GM19193 (cell line): ENCODE results near the gene MARCHF3.

ENCODE experiments used
- POLR2A ChIP-seq: IDR thresholded peaks from 4 replicates; pipeline ENCODE4 v1.6.1; 2011; ENCODE audit not compliant: insufficient read depth, insufficient read length; ENCODE audit errors: extremely low read depth

MARCHF3 gene

DNA sequence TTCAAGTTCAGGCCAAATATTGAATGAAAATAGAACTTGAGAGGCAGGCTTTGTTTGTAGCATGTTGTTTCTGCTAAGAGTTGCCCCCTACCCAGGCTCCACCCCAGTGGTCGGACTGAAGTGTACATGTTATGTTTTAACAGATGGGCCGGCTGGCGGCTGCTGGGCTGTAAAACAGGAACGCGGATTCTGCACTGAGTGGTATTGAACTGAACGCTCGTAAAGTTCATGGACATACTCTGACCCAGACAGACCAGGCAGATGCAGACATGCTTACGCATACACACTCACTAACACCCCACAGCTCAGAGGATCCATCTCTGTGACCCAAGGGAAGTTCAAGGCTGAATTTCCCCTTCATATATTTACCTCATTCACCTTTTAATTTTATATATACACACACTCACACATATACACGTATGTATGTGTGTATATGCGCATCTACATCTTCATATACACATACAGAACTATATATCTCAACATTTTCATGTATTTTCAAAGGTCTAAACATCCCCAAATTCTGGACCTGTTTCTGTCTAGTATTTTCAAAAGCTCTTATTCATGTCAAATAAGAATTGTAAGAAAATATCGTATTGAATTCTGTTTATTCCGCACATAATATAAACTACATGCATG lies 1.4 kb downstream of the MARCHF3 start:
- TF ChIP-seq POLR2A, result no peak

DNA sequence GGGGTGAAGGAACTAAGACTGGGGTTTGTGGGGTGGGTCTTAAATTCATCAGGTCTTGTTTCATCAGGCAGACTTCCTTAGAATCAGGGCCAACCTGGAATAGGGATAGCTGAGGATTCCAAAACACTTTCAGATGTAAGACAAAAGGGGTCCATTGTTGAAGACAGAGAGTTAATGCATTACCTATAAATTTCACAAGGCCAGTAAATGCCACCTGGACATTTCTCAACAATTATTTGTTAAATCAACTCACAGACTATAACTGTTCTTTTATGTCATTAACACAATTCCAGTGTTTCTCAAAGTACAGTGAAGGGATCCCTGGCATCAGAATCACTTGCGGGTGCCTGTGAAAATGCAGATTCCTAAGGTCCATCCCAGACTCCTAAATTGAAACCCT lies 2.8 kb downstream of the MARCHF3 start:
- no peak for TF ChIP-seq POLR2A

DNA sequence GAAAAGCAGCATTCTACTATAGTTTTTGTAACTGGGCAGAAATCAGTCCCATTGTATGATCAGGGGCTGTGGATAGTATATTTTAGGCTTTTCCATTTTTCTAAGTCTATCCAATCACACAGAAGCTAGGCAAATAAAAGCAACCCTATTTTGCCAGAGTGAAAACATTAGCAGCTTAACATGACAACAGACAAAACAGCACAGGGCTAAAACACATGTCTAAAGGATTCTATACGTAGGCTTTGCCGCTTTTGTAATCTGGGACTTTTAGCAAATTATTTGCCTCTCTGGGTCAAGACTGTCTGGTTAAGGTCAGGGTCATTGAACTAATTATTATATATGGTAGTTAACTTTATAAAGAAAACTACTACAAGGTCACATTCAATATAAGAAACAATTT lies 4.2 kb downstream of the MARCHF3 start:
- no peak for TF ChIP-seq POLR2A

DNA sequence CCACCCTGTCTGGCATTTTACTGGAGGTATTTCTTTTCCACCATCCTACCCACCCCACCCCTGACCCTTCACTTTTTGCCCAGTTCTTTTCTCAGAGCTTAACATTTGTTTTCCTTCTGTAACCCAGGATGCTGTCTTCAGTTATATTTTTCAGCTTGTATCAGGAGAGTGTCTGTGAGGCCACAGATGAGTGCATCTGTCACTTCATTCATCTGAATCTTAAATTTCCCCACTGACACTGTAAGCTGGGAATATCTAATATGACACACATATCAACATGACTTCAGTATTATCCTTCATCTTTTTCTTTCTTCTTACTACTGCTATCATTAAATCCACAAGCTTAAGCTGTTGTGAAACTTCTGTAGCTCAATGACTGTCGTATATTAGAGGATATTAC lies 4.9 kb downstream of the MARCHF3 start:
- no peak for TF ChIP-seq POLR2A

DNA sequence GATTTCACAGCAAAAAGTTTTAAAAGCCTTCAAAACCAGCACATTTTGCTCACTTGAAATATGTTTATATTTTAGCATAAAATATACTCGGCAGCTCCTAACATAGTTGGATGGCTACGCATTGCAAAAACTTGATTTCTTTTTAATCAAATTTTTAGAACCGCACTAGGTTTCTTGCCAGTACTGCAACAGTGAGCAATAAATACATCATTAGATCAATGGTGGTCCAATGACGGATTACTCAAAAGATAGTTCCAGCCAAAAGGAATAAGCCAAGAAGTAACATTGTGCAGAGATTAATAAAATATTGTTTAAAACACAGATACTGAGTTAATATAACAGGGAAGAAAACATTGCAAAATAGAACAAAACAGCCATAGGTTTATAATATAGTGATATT lies 5.5 kb downstream of the MARCHF3 start:
- no peak for TF ChIP-seq POLR2A

DNA sequence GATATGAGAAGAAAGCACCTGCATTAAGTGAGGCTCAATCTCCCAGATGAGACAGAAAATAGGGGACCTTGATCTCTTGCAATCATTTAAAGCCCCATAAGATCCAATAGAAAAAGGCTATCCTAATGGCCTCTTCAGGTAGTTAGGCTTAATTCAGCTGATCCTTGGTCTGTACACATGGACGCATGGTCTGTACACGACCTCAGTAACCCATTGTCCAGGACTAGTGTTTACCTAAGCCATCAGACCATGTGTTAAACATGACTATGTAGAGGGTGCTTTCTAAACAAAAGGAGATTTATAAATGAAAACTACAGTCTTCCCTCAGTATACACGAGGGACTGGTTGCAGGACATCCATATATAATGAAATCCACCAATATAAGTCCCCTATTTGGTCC lies 7.5 kb downstream of the MARCHF3 start:
- no peak for TF ChIP-seq POLR2A

DNA sequence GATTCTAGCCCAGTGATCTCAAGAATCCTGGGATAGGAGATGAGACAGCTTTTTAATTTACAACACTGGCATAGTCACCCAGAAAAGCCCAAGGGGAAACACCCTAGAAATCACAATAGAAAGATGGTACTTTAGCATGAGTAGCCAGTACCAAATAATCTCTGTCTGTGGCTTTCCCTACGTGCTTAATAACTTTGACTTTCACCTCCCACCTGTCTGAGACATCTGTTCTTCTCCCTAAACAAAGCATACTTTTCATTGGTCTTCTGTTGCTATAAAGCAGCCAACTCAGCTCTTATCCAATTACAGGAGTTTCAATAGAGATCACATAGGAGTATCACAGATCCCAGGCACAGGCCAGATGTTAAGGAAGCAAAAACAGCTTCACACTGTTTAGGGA lies 10.4 kb downstream of the MARCHF3 start:
- TF ChIP-seq POLR2A, result no peak

DNA sequence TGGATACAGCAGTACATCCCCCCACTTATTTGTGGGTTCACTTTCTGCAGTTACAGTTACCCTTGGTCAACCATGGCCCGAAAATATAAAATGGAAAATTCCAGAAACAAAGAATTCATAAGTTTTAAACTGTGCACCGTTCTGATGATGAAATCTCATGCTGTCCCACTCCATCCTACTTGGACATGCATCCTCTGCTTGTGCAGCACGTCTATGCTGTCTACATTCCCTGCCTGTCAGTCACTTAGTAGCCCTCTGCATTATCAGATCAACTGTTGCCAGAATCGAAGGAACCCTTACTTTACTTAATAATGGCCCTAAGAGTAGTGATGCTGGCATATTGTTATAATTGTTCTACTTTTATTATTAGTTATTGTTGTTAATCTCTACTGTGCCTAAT lies 14.6 kb downstream of the MARCHF3 start:
- no peak for TF ChIP-seq POLR2A

DNA sequence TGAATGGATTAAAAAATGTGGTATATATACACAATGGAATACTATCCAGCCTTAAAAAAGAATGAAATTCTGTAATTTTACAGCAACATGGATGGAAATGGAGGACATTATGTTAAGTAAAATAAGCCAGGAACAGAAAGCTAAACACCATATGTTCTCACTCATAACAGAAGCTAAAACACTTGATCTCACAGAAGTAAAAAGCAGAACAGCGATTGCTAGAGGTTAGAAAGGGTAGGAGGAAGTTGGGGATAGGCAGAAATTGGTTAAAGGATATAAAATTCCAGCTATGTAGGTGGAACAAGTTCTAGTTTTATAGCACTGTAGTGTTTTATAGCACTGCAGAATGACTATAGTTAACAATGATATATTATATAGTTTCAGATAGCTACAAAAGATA lies 15.8 kb downstream of the MARCHF3 start:
- TF ChIP-seq POLR2A, result no peak

DNA sequence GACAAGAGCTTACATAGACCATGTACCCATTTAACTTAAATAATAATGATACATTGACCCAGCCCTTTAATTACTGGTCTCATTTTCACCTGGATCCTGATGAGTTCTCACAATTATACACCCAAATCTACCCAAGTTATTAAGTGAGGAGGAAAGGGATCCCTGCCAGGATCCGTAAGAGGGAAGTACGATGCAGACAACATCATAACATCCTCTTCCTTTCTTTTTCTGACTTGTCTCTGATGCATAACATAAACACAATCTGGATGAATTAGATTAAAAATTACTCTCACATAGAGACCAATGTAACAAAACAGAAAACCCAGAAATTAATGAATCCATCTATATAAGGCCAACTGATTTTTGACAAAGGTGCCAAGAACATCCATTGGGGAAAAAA lies 17.0 kb downstream of the MARCHF3 start:
- no peak for TF ChIP-seq POLR2A

DNA sequence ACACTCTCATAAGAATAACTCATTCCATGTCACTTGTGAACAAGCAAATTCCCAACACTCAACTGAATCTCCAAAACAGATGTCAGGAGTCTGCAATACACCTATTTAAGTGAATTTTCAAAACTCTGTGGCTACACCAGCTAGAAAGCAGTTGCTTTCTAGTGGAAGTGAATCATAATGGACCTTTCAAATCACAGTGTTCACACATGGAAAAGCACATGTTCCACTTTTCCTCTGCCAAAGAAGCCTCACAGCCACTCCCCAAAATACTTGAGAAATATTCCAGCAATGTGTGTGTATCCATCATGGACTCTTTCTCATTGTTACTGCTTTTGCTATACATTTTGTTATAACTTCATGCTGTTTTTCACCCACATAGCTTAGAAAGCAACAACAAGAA lies 17.4 kb downstream of the MARCHF3 start:
- no peak for TF ChIP-seq POLR2A

DNA sequence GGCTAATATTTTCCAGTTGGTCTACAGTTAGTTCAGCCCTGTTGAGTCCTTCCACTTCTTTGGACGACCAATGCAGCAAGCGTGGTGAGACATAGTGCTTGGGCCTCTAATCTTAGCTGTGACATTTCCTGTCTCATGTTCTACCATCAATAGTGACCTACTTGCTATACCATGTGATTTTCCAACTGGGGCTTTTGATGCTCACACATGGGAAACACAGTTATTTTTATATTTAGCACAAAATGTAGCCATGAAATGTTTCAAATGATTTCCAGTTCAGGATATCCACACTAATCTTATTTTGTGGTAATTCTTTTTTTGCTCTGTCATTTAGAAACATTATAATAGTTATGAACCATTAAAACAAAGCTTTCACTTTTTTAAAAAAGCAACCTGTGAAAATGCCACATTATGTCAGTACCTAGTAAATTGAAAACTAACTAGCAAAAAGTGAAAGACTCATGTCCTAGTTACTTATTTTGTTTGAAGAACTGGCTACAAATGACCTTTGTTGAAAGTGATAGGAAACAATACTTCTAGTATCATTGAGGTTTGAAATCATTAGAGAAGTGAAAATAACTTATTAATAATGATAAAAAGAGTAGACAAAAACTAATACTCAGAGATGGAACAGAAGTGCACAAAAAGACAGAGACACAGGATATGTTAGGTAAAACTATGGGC lies 18.3 kb downstream of the MARCHF3 start:
- no peak for TF ChIP-seq POLR2A

DNA sequence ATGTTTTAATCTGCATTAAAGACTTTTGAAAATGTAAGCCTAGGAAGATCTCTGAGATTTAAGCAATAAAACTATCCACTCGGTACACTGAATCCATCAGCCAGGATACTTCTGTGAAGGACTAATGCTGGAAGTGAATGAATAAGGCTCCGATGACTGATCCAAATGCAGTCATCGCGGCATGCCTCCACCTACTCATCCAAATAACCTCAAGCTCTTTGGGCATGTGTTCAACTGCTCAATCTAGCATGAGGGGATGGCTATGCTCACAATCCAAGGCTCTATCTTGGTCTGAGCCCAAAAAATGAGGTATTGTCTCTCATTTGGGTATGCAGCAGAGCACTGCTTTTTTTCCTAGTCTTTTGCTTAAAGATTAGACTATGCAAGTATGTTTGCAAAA lies 19.2 kb downstream of the MARCHF3 start:
- no peak for TF ChIP-seq POLR2A

DNA sequence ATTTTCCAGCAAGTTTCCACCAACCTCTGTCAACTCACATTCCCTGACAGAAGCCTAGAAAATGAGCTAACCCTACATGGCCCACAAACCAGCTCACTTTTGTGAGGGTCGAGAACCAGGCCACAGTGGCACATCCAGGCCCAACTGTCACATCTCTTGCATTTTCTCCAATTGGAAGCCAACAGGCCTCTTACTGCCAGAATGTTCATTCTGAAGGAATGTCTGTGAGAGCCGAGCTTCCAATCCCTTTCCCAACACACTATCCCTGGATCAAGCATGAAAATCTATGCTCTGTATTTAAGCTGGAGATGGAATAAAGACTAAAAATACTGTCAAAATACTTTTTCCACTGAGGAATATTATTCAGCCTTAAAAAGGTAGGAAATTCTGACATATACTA lies 20.0 kb downstream of the MARCHF3 start:
- TF ChIP-seq POLR2A, result no peak

DNA sequence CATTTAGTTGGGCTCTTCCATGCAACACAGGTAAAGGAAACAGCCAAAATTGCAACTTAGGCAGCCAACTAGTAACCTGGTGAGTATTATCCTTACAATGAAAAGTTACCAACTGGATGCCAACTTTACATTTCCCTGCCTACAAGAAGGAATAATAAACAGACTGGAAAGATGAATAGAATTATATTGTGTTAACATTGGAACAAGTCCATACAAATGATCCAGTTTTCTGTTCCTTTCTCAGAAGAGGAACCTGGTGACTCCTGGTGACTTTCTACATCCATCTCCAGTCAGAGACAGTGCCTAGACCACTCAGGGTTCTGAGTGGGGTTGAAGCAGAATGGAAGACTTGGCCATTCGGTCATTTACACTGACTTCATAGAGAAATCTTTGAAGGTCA lies 20.6 kb downstream of the MARCHF3 start:
- no peak for TF ChIP-seq POLR2A

DNA sequence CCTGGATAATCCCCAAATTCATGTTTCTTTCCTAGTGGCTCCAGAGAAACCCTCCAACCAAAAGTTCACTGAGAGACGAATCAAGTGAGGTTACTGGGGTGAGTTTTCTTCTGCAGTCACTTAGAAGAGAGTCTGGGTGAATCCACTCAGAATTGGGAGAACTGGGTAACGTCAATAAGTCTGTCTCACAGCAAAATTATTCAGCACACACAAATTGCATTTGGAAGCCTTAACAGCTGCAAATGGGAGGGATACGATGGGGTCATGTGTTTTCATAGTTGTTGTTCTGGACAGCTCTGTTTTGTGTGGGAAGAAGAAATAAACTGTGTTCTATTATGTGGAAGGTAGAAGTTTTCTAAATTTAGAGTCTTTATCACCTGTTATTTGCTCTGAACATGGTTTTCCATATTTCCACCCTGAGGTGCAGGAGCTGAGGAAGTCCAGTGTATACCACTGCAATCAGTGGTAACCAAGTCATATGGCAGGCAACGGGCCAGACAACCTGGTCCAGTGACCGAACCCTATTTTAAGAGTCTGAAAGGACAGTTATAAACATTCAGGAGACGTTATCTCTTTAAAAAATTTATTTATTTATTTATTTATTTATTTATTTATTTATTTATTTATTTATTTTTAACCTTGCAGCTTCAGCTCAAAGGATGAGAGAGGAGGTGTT lies 21.9 kb downstream of the MARCHF3 start:
- TF ChIP-seq POLR2A, result no peak
